HG02571 (cell line): ENCODE data around the gene BLM.

Experiments
- ATAC-seq: cut with Tn5 transposase; IDR thresholded peaks from one replicate; pipeline ENCODE4 v1.9.1; 2021; ENCODE audit warnings: mild to moderate bottlenecking, moderate library complexity; ENCODE audit not compliant: unreplicated experiment

Gene BLM

DNA sequence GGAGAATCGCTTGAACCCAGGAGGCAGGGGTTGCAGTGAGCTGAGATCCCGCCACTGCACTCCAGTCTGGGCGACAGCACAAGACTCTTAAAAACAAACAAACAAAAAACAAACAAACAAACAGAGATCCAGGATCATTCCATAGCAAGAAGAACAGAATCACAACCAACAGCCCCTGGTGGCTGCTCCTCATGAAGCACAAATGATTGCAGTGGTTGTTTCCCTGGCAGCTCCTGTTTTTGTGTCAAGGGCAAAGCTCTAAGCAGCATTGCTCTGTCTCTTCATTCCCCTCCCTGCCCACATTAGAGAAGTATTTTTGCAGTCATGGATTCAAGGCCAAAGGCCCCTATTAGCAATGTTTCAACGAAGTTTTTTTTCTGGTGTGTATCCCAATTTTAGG, 25.8 kb upstream of the BLM start:
- ATAC-seq, result no peak

GRCh38 chr15:90691982-90692773, 25.0 kb upstream of the BLM start:
- ATAC-seq, result no peak

DNA sequence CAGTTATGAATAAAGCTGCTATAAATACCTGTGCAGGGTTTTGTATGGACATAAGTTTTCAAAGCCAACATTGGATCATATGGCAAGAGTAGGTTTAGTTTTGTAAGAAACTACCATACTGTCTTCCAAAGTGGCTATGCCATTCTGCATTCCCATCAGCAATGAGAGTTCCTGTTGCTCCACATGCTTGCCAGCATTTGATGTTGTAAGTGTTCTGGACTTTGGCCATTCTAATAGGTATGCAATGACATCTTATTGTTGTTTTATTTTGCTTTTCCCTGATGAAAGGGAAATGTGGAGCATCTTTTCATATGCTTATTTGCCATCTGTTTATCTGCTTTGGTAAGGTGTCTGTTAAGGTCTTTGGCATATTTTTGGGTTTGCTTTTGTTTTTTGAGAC, 22.2 kb upstream of the BLM start:
- ATAC-seq, result no peak

DNA sequence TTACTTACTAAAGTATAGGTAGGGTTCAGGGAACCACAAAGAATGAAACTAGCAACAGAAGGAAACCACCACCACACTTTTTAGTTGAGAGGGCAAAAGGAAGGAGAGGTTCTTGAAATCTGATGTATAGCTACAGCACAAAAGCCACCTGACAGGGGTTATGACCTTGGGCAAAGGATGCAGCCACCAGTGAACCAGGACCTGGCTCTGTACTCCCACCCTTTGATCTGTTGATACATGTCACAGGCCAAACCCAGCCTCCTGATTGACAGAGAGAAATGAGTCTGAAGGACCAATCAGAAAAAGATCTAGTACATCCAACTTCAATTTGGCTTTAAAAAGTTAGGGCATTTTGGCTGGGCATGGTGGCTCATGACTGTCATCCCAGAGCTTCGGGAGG, 20.0 kb upstream of the BLM start:
- no peak for ATAC-seq

DNA sequence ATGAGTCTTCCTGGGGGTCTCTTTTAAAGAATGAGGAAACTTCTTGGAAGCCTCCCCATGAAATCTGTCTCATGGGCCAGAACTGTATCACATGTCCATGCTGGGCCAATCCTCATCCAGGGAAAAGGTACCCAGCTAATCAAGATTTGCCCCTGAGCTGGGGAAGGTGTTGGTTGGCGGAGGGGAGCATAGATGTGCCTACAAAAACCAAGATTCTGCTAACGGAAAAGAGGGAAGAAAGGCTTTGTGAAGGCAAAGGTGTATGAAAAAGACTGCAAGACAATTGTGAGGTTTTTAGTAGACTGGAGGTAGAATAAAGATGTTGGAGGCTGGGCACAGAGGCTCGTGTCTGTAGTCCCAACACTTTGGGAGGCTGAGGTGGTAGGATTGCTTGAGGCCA, 18.5 kb upstream of the BLM start:
- ATAC-seq, result no peak

DNA sequence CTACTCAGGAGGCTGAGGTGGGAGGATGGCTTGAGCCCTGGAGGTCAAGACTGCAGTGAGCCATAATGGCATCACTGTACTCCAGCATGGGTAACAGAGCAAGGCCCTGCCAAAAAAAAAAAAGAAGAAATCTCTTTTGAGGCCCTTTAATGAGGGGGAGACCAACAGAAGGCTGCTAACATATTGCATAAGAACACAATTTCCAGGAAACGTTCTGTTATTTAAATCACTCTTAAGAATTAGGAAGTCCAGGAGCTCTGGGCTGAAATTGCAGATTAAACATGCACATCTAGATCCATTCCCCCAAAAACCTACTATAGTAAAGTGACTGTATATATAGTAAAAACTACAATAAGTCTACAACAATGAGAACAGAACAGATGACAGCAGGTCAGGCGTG, 16.1 kb upstream of the BLM start:
- no peak for ATAC-seq

GRCh38 chr15:90701880-90702630, 15.1 kb upstream of the BLM start:
- no peak for ATAC-seq

DNA sequence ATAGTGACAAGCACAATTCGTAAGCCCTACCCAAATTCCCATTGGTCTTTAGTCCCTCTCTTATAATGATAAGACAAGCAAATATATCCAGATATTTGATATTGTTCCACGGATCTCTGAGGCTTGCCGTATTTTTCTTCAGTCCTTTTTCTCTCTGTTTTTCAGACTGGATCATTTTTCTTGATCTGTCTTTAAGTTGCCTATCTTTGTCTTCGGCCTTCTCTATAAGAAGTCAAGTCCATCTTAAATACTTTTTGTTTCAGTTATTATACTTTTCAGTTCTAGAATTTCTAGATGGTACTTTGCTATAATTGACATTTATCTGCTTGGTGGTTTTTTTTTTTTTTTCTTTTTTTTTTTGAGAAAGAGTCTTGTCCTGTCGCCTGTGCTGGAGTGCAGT, 13.7 kb upstream of the BLM start:
- ATAC-seq, result no peak

DNA sequence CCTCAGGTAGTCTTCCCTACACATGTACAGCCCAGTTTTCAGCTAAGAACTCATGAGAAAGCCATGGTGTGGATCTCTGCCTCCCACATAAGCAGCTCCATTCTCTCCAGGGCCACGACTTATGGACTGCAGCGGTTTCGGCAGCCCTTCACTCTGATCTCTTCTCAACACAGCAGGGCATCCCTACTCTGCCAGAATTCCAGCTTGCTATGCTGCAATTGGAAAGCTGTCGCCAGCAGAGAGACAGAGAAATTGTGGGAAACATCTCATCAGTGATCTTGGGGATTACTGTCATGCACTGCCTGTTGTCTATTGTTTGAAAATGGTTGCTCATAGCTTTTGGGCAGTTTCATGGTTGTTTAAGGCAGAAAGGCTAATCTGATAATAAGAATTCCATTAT, 11.9 kb upstream of the BLM start:
- ATAC-seq, result no peak

- no peak for ATAC-seq
These were observed 10.5 kb upstream of the BLM start for GRCh38 chr15:90706394-90707327.

DNA sequence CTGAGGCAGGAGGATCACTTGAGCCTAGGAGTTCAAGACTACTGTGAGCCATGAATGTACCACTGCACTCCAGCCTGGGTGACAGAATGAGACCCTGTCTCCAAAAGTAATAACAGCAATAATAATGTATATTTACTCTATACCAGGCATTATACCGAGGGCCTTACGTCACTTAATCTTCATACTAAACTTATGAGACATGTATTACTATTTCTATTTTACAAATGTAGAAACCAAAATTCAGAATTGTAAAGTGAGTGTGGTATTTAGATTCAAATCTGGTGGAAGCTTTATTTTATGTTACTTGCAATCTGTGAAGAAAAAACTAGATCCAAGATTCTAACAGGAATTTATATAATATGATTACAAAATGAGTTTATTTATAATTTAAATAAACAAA, 9.7 kb upstream of the BLM start:
- no peak for ATAC-seq

GRCh38 chr15:90708516-90708915, 8.6 kb upstream of the BLM start:
- no peak for ATAC-seq

- ATAC-seq, result no peak
These were observed 7.9 kb upstream of the BLM start for GRCh38 chr15:90709278-90709677.

- no peak for ATAC-seq
These were observed 6.6 kb upstream of the BLM start for GRCh38 chr15:90710436-90711027.

DNA sequence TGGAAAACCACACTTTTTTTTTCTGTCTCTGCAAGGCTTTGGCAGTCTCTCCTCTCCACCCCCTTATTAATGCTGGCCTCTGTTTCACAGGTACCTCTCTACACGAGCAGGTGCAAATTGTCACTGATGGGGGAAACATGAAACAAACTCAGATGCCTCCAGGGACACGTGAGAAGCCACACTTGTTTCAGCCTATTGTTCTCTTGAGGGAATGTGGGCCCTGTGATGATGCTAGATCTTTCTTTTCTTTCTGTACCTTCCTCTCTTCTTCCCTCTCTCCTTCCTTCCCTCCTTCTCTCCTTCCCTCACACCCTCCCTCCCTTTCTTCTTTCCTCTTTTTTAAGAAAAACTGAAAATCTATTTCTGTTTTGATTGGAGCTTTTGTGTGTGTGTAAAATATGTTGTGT, 5.7 kb upstream of the BLM start:
- no peak for ATAC-seq

DNA sequence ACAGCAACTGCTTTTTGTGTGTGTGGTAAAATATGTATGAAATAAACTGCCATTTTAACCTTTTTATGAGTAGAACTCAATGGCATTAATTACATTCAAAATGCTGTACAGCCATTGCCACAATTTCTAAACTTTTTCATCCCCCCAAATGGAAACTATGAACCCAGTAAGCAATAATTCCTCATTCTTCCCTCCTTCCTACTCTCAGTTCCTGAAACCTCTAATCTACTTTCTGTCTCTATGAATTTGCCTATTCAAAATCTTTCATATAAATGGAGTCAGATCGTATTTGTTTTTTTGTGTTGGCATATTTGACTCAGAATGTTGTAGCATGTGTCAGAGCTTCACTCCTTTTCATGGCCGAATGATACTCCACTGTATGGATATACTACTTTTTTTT, 5.3 kb upstream of the BLM start:
- ATAC-seq, result no peak

- ATAC-seq, result no peak
These were observed 4.1 kb upstream of the BLM start for GRCh38 chr15:90713081-90713480.

- ATAC-seq, result no peak
These were observed 700 bp upstream of the BLM start for GRCh38 chr15:90716317-90716975.

GRCh38 chr15:90718232-90718631, 1.1 kb downstream of the BLM start:
- ATAC-seq, result no peak

DNA sequence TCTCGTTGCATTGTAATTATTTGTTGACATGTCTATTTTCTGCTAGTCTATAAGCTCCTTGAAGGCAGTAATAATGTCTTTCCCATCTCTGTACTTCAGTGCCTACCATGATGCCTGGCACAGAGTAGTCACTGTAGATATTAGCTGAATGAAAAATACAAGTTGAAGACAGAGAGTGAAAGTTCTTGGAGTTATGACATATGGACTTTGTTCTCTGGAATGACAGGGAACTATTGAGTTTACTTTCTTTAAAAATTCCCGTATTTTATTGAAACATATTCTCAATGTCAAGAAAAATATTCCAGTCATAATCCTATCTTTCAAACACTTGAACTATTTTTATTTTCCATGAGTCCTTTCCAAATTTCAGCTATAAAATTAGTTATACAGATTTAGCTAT, 3.0 kb downstream of the BLM start:
- no peak for ATAC-seq

DNA sequence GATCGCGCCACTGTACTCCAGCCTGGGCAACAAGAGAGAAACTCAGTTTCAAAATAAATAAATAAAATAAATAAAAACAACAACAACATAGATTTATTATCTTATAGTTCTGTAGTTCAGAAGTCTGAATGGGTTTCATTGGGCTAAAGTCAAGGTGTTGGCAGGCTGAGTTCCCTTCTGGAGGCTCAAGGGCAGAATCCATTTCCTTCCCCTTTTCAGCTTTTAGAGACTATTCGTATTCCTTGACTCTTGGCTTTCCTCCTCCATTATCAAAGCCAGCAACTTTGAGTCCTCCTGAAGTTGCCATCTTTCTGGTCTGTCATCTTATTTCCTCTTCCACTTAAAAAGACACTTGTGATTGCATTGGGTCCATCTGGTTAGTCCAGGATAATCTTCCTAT, 12.1 kb downstream of the BLM start:
- no peak for ATAC-seq
